ENCODE data around the gene MPZL1. TPM values are rescaled to one million over a fixed set of nuclear protein-coding genes. Genes with fewer than 3 reads are reported as not detected.

MPZL1 gene
- total RNA-seq, 4 donors from 2014 or later, result 9.2 to 15.7 (median 11.7) TPM

DNA sequence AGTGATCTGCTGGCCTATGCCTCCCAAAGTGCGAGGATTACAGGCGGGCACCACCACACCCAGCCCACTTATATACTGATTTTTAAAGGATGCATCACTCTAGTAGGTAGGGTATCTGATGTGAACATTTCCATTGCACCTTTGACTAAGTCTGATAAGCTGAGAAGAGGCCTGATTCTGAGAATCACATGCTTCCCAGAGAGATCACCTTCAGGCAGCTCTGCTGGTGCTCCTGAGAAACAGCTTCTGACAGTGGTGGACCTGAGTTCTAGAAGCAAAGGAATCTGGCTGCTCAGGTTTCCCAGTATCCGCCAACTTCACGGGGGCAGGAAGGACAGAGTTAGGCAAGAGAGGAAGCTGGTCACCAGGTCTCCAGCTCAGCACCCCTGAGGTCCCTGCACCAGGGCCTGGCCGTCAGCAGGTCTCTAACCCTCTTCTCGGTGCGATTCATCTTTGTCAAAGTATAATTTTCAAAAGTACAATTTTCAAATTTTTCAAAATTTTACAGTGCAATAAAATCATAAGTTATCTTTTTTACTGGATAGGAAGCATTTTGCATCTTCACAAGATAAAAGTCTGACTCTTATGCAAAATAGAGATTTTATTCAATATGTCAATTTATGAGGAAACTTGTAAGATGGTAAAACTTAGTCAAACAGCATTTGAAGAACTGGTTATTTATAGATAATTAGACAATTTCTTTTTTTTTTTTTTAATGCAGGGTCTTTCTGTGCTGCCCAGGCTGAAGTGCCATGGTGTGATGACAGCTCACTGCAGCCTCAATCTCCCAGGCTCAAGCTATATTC is 25.8 kb upstream of the MPZL1 start:
- peak; percentile 53 to 63 for ATAC-seq
- Histone ChIP-seq H3K36me3 (peaks cover 0 to 11% of the 10 kb centered on the region in 2 donors), H3K9me3 (no peaks in the 10 kb centered on the region), H3K27ac (peak overlapping the region; percentile 83 to 89 (median 86)), H3K27me3 (no peaks in the 10 kb centered on the region), H3K4me3 (no peak overlapping the region), H3K4me1 (peaks cover 30 to 65% of the 10 kb centered on the region in 2 donors)
- TF ChIP-seq, protein P1, sequence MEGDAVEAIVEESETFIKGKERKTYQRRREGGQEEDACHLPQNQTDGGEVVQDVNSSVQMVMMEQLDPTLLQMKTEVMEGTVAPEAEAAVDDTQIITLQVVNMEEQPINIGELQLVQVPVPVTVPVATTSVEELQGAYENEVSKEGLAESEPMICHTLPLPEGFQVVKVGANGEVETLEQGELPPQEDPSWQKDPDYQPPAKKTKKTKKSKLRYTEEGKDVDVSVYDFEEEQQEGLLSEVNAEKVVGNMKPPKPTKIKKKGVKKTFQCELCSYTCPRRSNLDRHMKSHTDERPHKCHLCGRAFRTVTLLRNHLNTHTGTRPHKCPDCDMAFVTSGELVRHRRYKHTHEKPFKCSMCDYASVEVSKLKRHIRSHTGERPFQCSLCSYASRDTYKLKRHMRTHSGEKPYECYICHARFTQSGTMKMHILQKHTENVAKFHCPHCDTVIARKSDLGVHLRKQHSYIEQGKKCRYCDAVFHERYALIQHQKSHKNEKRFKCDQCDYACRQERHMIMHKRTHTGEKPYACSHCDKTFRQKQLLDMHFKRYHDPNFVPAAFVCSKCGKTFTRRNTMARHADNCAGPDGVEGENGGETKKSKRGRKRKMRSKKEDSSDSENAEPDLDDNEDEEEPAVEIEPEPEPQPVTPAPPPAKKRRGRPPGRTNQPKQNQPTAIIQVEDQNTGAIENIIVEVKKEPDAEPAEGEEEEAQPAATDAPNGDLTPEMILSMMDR (IDR thresholded peaks at IDR 0.05 in 4 of 5, conservative IDR thresholded peaks at IDR 0.05 in 1 of 5), result no peak
- no peak for TF ChIP-seq POLR2A (IDR thresholded peaks at IDR 0.05)
- DNase-seq, result peak; percentile 70 to 87
- intact Hi-C loops (cut with DNase I; ENCODE audit: low total_unique reads), result loop anchor here (2.0 kb wide), 1 partner anchor 19 kb away; no protein-coding TSS in a partner anchor
- in situ Hi-C loops (cut with MboI; ENCODE audit: low sequenced_read_pairs in 4 of 4), result loop anchor here in 1 of 4 donors (25.0 kb wide), 1 partner anchor 634 kb away; no protein-coding TSS in a partner anchor

DNA sequence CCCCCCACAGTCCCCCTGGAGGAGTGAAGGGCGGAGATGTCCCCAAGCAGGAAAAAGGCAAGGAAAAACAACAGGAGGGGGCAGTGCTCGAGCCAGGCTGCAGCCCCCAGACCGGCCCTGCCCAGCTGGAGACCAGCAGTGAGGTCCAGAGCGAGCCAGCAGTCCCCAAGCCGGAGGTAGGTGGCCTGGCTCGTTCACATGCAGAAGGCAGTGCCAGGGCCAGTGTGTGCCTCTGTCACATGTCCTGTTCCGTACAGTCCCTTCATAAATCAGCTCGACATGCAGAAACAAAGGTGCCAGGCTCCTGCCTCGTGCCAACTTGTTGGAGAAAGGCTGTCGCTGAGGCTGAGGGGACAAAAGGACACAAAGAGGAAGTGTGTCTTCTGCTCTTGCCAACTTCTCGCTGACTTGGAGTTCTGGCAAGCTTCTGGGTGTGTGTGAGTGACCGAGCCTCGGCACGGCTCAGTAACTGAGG is 24.1 kb upstream of the MPZL1 start:
- intact Hi-C loops (cut with DNase I; ENCODE audit: low total_unique reads), result loop anchor here (2.0 kb wide), 1 partner anchor 17 kb away; no protein-coding TSS in a partner anchor
- peaks cover 0 to 11% of the 10 kb centered on the region in 2 donors for H3K36me3 ChIP-seq
- ATAC-seq (peak; percentile 89), DNase-seq (peak; percentile 94 to 98)
- TF ChIP-seq, protein P1 (IDR thresholded peaks at IDR 0.05 in 4 of 5, conservative IDR thresholded peaks at IDR 0.05 in 1 of 5), result no peak
- TF ChIP-seq POLR2A (IDR thresholded peaks at IDR 0.05), result peak in 1 of 2 donors; percentile 23
- in situ Hi-C loops (cut with MboI; ENCODE audit: low sequenced_read_pairs in 4 of 4), result loop anchor here in 1 of 4 donors (25.0 kb wide), 1 partner anchor 635 kb away; no protein-coding TSS in a partner anchor
- peak overlapping the region; percentile 83 to 89 (median 86) for H3K27ac ChIP-seq
- H3K4me3 ChIP-seq, result no peak overlapping the region
- H3K27me3 ChIP-seq, result no peaks in the 10 kb centered on the region
- peaks cover 30 to 61% of the 10 kb centered on the region in 2 donors for H3K4me1 ChIP-seq
- H3K9me3 ChIP-seq, result no peaks in the 10 kb centered on the region

DNA sequence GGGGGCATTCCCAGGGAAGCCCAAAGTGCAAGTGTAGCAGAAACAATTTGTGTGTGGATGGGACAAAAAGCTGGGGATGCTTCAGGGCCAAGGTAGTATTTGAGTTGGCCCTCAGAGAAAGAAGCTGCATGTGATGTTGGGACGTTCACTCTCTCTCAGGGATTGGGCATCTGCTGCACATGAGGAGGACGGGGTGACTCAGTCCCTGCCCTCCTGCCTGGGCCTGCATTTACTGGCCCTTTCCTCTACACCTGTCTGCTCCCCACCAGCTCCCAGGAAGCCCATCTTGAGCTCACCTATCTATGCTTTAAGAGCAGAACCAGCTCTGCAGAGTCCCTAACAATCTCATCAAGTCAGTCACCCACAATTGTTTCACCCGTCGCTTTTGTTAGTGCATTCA is 23.5 kb upstream of the MPZL1 start:
- intact Hi-C loops (cut with DNase I; ENCODE audit: low total_unique reads), result no loop called here
- in situ Hi-C loops (cut with MboI; ENCODE audit: low sequenced_read_pairs in 4 of 4), result loop anchor here in 1 of 4 donors (25.0 kb wide), 1 partner anchor 636 kb away; no protein-coding TSS in a partner anchor
- Histone ChIP-seq H3K4me3 (no peak overlapping the region), H3K27ac (peak overlapping the region; percentile 83 to 89 (median 86)), H3K4me1 (peaks cover 28 to 55% of the 10 kb centered on the region in 2 donors), H3K36me3 (peaks cover 0 to 11% of the 10 kb centered on the region in 2 donors), H3K27me3 (no peaks in the 10 kb centered on the region), H3K9me3 (no peaks in the 10 kb centered on the region)
- TF ChIP-seq, protein P1 (IDR thresholded peaks at IDR 0.05 in 4 of 5, conservative IDR thresholded peaks at IDR 0.05 in 1 of 5), result no peak
- TF ChIP-seq POLR2A (IDR thresholded peaks at IDR 0.05), result no peak
- DNase-seq (no peak), ATAC-seq (no peak)

- DNase-seq (no peak), ATAC-seq (no peak)
- H3K4me1 ChIP-seq, result peaks cover 16 to 25% of the 10 kb centered on the region in 2 donors
- H3K27me3 ChIP-seq, result no peaks in the 10 kb centered on the region
- H3K9me3 ChIP-seq, result no peaks in the 10 kb centered on the region
- in situ Hi-C loops (cut with MboI; ENCODE audit: low sequenced_read_pairs in 4 of 4), result loop anchor here in 1 of 4 donors (25.0 kb wide), 2 partner anchors 236 to 464 kb away; partner anchors contain the start of genes DCAF6 and MPC2
- TF ChIP-seq POLR2A (IDR thresholded peaks at IDR 0.05), result no peak
- TF ChIP-seq, protein P1 (IDR thresholded peaks at IDR 0.05 in 4 of 5, conservative IDR thresholded peaks at IDR 0.05 in 1 of 5), result no peak
- H3K4me3 ChIP-seq, result no peak overlapping the region
- no peak overlapping the region for H3K27ac ChIP-seq
- peaks cover 0 to 12% of the 10 kb centered on the region in 2 donors for H3K36me3 ChIP-seq
- intact Hi-C loops (cut with DNase I; ENCODE audit: low total_unique reads), result no loop called here
Observed at GRCh38 chr1:167701510-167701909, 20.3 kb upstream of the MPZL1 start.

Data from gastrocnemius medialis (tissue), 4 donors.